Gastrocnemius medialis (tissue), 4 donors: ENCODE data around the gene STPG4. TPM values are rescaled to one million over a fixed set of nuclear protein-coding genes. Genes with fewer than 3 reads are reported as not detected.

Source experiments
- ATAC-seq, 2 donors: fragments of 150-250 bp; one replicate each; pipeline ENCODE4 v1.9.1; 2016
- DNase-seq, 2 donors: peaks; one replicate each; pipeline ENCODE4 v3.0.0-alpha.2; 2019
- H3K27ac ChIP-seq, 4 donors: fragments of 200-600 bp; sonication (generic); 1 replicate in 1 of 4; 2 replicates in 3 of 4; pipeline ENCODE4 v1.5.1; 2016 to 2018; ENCODE audit warnings: mild to moderate bottlenecking in 2 of 4, moderate library complexity in 1 of 4
- H3K27me3 ChIP-seq, 3 donors: fragments of 200-600 bp; sonication (generic) in 2 of 3; 1 replicate in 1 of 3; 2 replicates in 2 of 3; pipeline versions ENCODE4 v1.5.1 to v1.6.0; 2016 to 2019; ENCODE audit warnings: mild to moderate bottlenecking in 1 of 3, moderate library complexity in 1 of 3
- H3K36me3 ChIP-seq, 2 donors: fragments of 200-600 bp; sonication (generic) in 1 of 2; one replicate each; pipeline ENCODE4 v1.5.1; 2017 to 2018
- H3K4me1 ChIP-seq, 2 donors: fragments of 200-600 bp; sonication (generic) in 1 of 2; one replicate each; pipeline ENCODE4 v1.5.1; 2016 to 2017; ENCODE audit warnings: mild to moderate bottlenecking in 2 of 2
- H3K4me3 ChIP-seq, 4 donors: fragments of 200-600 bp; sonication (generic) in 3 of 4; 1 replicate in 1 of 4; 2 replicates in 3 of 4; pipeline ENCODE4 v1.5.1; 2016 to 2019; ENCODE audit warnings: mild to moderate bottlenecking in 2 of 4
- H3K9me3 ChIP-seq, 3 donors: fragments of 200-600 bp; sonication (generic) in 2 of 3; 1 replicate in 1 of 3; 2 replicates in 2 of 3; pipeline ENCODE4 v1.5.1; 2016 to 2019
- POLR2A ChIP-seq, 2 donors: fragments of 450-650 bp; IDR thresholded peaks; one replicate each; pipeline ENCODE4 v1.6.1; 2017; ENCODE audit warnings: antibody characterized with exemption in 2 of 2, mild to moderate bottlenecking in 2 of 2, moderate library complexity in 2 of 2
- in situ Hi-C, 4 donors: fragments of 200-750 bp; cut with MboI; loops; one replicate each; pipeline versions ENCODE4 v1.15.0 to v1.8.0; 2017; ENCODE audit warnings: low sequenced_read_pairs in 4 of 4
- intact Hi-C: fragments of 100-400 bp; cut with DNase I; formaldehyde crosslinking; loops from one replicate; pipeline ENCODE4 v1.15.1; 2023; ENCODE audit warnings: low total_unique reads
- total RNA-seq, 4 donors: library from RNA; depleted of rRNA; stranded (reverse); fragments of >200 nt; gene quantifications; one replicate each; pipeline versions ENCODE4 v1.1.0 to v1.2.3, GENCODE V29; 2016
- TF ChIP-seq, protein P1 (sequence below), 5 experiments: fragments of 450-650 bp in 3 of 5; fragments of 200-600 bp in 2 of 5; sonication (generic) in 2 of 5; IDR thresholded peaks in 4 of 5; conservative IDR thresholded peaks in 1 of 5; 1 replicate in 4 of 5; 2 replicates in 1 of 5; pipeline ENCODE4 v1.5.1; 2016 to 2019; ENCODE audit warnings: antibody characterized with exemption in 5 of 5, mild to moderate bottlenecking in 3 of 5, moderate library complexity in 3 of 5

Gene STPG4
- total RNA-seq, 4 donors from 2014 or later, result 0.33 TPM; not detected in 3

DNA sequence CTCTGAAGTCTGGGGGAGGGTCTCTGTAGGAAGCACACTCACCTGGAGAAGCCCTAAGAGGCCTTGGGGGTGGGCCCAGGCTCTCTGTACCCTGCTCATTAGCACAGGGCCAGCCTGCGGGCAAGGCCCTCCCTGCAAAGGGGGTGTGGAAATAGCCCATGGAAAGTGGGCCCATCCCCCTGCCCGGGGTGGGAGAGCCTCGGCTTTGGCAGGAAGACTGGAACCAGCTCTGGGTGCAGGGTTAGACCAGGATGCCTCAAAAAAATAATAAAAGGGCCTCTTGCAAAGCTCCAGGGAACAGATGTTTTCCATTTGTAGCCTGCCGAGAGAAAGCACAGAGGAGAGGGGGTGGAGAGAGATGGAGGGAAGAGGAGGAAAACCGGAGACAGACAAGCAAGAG lies 98.7 kb downstream of the STPG4 start:
- Histone ChIP-seq H3K27ac (peak overlapping the region; percentile 84 to 93 (median 89)), H3K4me3 (no peak overlapping the region), H3K27me3 (no peaks in the 10 kb centered on the region), H3K4me1 (peaks cover 77 to 80% of the 10 kb centered on the region in 2 donors), H3K9me3 (no peaks in the 10 kb centered on the region), H3K36me3 (no peaks in the 10 kb centered on the region)
- DNase-seq, result no peak
- ATAC-seq, result no peak
- in situ Hi-C loops (no loop called here), intact Hi-C loops (no loop called here)
- TF ChIP-seq, protein P1, sequence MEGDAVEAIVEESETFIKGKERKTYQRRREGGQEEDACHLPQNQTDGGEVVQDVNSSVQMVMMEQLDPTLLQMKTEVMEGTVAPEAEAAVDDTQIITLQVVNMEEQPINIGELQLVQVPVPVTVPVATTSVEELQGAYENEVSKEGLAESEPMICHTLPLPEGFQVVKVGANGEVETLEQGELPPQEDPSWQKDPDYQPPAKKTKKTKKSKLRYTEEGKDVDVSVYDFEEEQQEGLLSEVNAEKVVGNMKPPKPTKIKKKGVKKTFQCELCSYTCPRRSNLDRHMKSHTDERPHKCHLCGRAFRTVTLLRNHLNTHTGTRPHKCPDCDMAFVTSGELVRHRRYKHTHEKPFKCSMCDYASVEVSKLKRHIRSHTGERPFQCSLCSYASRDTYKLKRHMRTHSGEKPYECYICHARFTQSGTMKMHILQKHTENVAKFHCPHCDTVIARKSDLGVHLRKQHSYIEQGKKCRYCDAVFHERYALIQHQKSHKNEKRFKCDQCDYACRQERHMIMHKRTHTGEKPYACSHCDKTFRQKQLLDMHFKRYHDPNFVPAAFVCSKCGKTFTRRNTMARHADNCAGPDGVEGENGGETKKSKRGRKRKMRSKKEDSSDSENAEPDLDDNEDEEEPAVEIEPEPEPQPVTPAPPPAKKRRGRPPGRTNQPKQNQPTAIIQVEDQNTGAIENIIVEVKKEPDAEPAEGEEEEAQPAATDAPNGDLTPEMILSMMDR (IDR thresholded peaks at IDR 0.05 in 4 of 5, conservative IDR thresholded peaks at IDR 0.05 in 1 of 5), result no peak
- TF ChIP-seq POLR2A (IDR thresholded peaks at IDR 0.05), result no peak

DNA sequence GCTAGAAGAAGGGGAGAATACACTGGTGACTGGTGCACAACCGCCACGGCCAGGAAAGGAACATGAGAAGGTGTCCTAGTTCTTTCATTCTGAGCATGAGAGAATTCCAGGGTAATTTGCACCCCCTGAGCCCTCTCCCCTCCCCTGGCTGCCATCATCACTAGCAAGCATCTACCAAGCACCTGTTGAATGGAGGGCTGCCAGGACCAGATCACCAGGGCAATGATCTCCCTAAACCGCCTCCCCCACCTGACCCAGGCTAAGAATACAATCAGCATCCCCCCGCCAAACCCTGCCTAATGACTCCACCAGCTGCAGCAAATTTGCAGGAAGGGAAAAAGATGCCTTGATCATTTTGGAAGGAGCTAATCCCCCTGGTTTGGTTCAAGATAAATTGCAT lies 100.2 kb downstream of the STPG4 start:
- ATAC-seq, result peak in 1 of 2 donors; percentile 14
- Histone ChIP-seq H3K4me1 (peaks cover 86 to 88% of the 10 kb centered on the region in 2 donors), H3K27ac (peak overlapping the region; percentile 84 to 93 (median 89))

DNA sequence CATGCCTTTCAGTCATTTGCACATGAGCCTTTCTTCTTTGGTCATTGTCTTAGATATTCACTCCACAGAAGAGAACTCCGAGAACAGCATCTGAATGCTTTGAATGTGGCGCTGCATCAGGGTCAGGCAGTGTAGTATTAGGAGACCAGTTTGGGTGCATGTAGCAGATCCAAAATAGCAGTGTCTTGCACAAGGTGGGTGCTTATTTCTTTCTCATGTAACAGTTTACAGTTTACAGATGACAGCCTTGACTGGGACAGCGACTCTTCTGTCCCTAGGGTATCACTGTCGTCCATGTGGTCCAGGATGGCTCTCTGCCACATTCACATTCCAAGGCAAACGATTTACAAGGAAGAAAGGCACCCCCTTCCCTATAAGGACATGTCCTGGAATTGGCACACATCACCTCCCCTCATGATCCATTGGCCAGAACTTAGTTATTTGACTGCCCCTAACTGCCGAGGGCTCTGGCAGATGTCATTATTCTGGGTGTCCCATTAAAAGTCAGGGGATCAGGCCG lies 101.0 kb downstream of the STPG4 start:
- DNase-seq (peak; percentile 77 to 93), ATAC-seq (peak; percentile 78 to 83)
- no peak overlapping the region for H3K4me3 ChIP-seq
- no peaks in the 10 kb centered on the region for H3K27me3 ChIP-seq
- in situ Hi-C loops, result no loop called here
- no peaks in the 10 kb centered on the region for H3K9me3 ChIP-seq
- no peaks in the 10 kb centered on the region for H3K36me3 ChIP-seq
- peaks cover 91 to 96% of the 10 kb centered on the region in 2 donors for H3K4me1 ChIP-seq
- intact Hi-C loops, result loop anchor here (1.0 to 5.0 kb wide), 2 partner anchors 38 to 142 kb away; no protein-coding TSS in a partner anchor
- TF ChIP-seq POLR2A (IDR thresholded peaks at IDR 0.05), result peak in 1 of 2 donors; percentile 53
- TF ChIP-seq, protein P1 (IDR thresholded peaks at IDR 0.05 in 4 of 5, conservative IDR thresholded peaks at IDR 0.05 in 1 of 5), result no peak
- peak overlapping the region; percentile 84 to 93 (median 89) for H3K27ac ChIP-seq

More for the DNA sequence above, 100.2 kb downstream of the STPG4 start:
- intact Hi-C loops, result loop anchor here (1.0 to 5.0 kb wide), 2 partner anchors 39 to 143 kb away; no protein-coding TSS in a partner anchor
- in situ Hi-C loops, result no loop called here
- peak; percentile 74 to 77 for DNase-seq
- Histone ChIP-seq H3K9me3 (no peaks in the 10 kb centered on the region), H3K36me3 (no peaks in the 10 kb centered on the region), H3K27me3 (no peaks in the 10 kb centered on the region), H3K4me3 (no peak overlapping the region)
- TF ChIP-seq POLR2A (IDR thresholded peaks at IDR 0.05), result no peak
- TF ChIP-seq, protein P1 (IDR thresholded peaks at IDR 0.05 in 4 of 5, conservative IDR thresholded peaks at IDR 0.05 in 1 of 5), result no peak

DNA sequence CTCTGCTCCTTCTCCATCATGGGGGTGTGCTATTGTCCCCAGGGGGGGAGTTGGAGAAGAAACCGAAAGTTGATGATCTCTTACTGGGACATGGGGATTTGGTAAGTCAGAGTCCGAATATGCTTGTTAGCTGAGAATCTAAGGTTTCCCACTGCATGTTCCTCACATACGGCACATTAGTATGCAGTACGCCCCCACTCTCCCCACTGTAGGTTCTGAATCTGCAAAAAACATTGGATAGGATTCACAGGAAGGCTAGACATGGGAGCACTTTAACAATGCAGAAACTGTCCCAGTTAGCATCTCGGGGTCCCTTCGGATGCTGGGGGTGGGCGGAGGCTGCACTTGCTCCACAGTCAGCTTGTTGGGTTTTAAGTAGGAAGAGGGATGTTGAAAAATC lies 102.3 kb downstream of the STPG4 start:
- H3K4me3 ChIP-seq, result no peak overlapping the region
- in situ Hi-C loops (no loop called here), intact Hi-C loops (loop anchor here (5.0 kb wide), 1 partner anchor 141 kb away; no protein-coding TSS in a partner anchor)
- TF ChIP-seq, protein P1 (IDR thresholded peaks at IDR 0.05 in 4 of 5, conservative IDR thresholded peaks at IDR 0.05 in 1 of 5), result no peak
- no peak for TF ChIP-seq POLR2A (IDR thresholded peaks at IDR 0.05)
- DNase-seq (no peak), ATAC-seq (no peak)
- H3K9me3 ChIP-seq, result no peaks in the 10 kb centered on the region
- H3K36me3 ChIP-seq, result no peaks in the 10 kb centered on the region
- no peaks in the 10 kb centered on the region for H3K27me3 ChIP-seq
- H3K27ac ChIP-seq, result peak overlapping the region; percentile 84 to 93 (median 89)
- H3K4me1 ChIP-seq, result peaks cover 84 to 89% of the 10 kb centered on the region in 2 donors
